ENCODE data around the gene GPR37L1.

GPR37L1 gene

DNA sequence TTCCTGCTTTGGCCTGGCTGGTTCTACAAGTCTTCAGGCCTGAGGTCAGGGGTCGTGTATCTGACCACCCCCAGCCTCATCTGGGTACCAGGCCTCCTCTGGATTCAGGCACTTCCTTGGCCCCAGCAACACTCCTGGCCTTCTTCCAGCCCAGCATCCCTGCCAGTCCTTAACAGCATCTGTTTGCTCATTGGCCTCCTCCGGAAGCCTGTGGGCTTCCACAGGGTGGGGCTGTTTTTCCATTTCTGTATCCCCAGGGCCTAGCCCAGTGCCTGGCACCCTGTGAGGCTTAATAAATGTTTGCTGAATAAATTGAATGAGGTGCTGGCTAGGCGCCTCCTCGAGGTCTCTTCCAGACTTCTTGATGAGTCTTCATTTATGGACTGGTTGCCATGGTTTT lies 21.5 kb upstream of the GPR37L1 start:
- TF ChIP-seq, protein P1, sequence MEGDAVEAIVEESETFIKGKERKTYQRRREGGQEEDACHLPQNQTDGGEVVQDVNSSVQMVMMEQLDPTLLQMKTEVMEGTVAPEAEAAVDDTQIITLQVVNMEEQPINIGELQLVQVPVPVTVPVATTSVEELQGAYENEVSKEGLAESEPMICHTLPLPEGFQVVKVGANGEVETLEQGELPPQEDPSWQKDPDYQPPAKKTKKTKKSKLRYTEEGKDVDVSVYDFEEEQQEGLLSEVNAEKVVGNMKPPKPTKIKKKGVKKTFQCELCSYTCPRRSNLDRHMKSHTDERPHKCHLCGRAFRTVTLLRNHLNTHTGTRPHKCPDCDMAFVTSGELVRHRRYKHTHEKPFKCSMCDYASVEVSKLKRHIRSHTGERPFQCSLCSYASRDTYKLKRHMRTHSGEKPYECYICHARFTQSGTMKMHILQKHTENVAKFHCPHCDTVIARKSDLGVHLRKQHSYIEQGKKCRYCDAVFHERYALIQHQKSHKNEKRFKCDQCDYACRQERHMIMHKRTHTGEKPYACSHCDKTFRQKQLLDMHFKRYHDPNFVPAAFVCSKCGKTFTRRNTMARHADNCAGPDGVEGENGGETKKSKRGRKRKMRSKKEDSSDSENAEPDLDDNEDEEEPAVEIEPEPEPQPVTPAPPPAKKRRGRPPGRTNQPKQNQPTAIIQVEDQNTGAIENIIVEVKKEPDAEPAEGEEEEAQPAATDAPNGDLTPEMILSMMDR (IDR thresholded peaks at IDR 0.05; ENCODE audit: low read depth, low read length, missing control alignments), result no peak
- no peak overlapping the region for H3K4me3 ChIP-seq (replicated peaks; ENCODE audit: low read depth, low read length)
- no peak for DNase-seq (ENCODE audit: extremely low read depth, low read depth)

DNA sequence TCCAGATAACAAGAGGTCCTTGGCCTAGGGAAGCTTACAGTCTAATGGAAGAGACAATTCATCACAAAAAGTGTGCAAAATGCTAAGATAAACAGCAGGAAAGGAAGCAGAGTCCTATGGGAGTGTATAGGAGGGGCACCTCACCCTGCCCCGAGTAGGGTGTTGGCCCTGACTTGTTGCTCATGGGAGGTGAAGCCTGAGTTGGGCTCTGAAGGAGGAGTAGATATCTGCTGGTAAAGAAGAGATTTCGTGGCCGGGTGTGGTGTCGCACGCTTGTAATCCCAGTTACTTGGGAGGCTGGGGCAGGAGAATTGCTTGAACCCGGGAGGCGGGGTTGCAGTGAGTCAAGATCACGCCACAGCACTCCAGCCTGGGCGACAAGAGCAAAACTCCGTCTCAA lies 18.6 kb upstream of the GPR37L1 start:
- H3K4me3 ChIP-seq (replicated peaks; ENCODE audit: low read depth, low read length), result no peak overlapping the region
- DNase-seq (ENCODE audit: extremely low read depth, low read depth), result no peak
- TF ChIP-seq, protein P1 (IDR thresholded peaks at IDR 0.05; ENCODE audit: low read depth, low read length, missing control alignments), result no peak

DNA sequence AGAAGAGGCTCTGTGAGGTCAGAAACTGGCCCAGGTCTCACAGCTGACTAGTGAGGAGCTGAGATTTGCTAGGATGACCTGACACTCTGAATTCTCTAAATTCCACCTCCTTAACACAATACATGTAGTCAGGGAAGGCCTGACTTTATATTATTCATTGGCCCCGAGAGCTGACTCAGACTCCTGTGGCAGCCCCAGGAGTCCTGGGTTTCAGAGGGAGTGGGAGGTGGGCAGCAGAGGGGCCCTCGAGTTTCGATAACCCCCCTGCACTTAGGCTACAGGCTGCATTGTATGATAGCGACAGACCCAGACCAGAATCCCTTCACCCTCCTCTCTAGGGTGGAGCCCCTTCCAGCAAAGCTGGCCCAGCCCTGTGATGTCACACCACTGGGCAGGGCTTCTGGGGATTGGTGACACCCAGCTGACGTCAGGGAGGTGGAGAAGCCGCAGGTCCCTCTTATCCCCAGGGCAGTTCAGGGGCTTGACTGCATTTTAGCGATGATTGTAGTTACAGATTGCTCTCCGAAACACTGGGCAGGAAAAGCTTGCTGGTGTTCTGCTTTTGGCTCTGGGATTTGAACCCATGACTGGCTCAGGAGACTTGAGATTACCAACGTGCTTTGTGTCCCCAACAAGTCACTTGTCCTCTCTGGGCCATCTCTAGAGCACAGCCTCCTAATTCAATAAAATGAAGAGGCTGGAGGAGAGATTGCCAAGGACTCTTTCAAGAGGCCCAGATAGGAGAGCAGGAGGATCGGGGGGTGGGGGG lies 17.0 kb upstream of the GPR37L1 start:
- DNase-seq (ENCODE audit: extremely low read depth, low read depth), result no peak
- H3K4me3 ChIP-seq (replicated peaks; ENCODE audit: low read depth, low read length), result no peak overlapping the region
- TF ChIP-seq, protein P1 (IDR thresholded peaks at IDR 0.05; ENCODE audit: low read depth, low read length, missing control alignments), result no peak

DNA sequence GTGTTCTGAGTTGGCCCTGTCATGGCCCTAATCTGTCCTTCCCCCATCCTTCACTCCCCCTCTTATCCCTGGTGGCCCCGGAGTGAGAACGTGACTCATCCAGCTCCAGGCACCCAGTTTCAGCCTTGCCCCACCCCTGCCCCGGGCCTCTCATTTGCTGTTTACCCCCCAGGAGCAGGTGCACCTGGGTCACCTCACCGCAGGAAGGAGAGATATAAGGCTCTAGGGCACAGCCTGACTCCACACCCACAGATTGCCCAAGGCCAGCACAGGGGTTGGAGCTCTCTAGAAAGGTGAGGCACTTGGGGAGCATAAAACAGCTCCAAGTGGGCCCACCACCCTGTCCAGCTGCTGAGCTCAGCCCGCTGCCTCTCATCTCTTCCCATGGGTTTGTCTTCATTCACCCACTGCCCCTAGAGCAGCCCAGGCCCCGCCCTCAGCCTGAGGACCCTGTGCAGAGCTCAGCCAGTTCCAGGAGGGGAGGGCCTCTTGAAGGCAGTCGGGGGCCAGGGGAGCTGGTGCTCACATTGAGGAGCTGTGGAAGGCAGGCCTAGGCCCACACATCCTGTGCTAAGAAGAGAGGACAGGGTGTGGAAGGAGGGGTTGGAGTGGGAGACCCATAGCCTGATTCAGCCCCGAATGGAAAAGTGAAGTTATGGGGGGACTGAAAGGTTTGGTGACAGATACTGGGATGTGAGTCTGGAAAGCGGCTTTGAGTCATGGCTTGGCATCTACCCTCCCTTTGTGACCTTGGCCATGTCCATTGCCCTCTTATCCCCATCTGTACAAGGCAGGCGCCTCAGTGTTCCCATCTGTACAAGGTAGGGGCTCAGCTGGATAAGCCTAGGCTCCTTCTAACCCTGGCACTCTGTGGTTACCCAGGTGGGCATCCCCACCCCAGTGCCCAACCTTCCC lies 16.1 kb upstream of the GPR37L1 start:
- DNase-seq (ENCODE audit: extremely low read depth, low read depth), result no peak
- TF ChIP-seq, protein P1 (IDR thresholded peaks at IDR 0.05; ENCODE audit: low read depth, low read length, missing control alignments), result no peak
- no peak overlapping the region for H3K4me3 ChIP-seq (replicated peaks; ENCODE audit: low read depth, low read length)

DNA sequence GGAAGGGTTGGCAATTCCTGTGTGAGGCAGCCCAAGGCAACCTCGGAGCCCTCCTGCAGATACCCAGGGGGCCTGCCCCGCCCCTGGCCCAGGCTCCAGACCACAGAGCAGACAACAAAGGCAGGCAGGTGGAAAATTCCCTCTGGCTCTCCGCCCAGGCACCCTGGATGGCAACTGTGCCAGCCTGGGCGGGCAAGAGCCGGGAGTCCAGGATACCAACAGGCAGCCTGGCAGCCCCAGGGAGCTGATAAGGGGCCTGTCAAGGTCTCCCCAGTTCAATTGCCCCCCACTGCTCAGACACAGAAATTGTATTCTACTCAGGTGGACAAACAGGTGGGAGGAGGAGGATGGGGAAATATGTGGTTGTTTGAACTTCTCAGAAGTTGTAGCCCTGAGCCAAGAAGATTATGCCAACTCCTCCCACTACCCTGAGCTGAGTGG lies 15.4 kb upstream of the GPR37L1 start:
- no peak overlapping the region for H3K4me3 ChIP-seq (replicated peaks; ENCODE audit: low read depth, low read length)
- TF ChIP-seq, protein P1 (IDR thresholded peaks at IDR 0.05; ENCODE audit: low read depth, low read length, missing control alignments), result no peak
- no peak for DNase-seq (ENCODE audit: extremely low read depth, low read depth)

DNA sequence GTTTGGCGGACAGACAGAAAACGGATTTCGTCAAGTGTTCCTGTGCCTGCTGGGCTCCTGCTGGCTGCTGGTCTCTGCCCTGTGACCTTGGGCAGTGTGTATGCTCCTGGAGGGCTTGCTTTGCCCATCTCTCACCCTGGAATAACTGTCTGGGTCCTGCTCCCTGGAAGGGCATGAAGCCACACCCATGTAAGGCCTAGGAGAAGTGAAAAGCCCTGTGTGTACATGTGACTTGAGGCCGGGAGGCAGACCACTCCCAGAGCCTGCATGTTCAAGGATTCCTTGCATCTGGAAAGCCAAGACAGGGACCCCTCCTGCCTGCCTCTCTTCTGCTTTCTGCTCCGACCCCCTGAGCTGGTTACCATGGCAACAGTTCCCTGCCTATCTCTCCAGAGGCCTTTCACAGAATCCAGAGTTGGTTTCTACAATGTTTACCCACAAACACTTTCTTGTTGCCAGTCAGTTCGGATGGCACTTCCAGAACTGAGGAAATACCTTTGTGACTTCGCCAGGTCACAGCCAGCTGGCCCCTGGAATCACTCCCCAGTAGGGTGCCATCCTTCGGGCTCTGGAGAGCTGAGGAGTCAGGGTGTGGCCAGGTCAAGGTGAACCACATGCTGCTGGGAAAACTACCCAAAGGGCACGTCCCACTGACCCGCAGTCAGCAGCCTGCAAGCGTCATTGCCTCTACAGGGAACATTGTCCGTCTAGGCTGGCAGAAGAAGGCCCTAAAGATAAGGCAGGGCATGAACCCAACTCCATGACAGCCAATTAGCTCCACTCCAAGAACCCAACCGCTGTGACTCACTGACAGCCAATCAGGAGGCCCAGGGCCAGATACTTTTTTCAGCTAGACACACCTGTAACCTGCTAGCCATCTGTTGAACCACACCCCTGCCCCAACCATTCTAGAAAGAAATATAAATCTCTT lies 14.7 kb upstream of the GPR37L1 start:
- no peak for DNase-seq (ENCODE audit: extremely low read depth, low read depth)
- TF ChIP-seq, protein P1 (IDR thresholded peaks at IDR 0.05; ENCODE audit: low read depth, low read length, missing control alignments), result no peak
- no peak overlapping the region for H3K4me3 ChIP-seq (replicated peaks; ENCODE audit: low read depth, low read length)

All from HFF-Myc (cell line).